ENCODE results near the gene PRKCE.

DNA sequence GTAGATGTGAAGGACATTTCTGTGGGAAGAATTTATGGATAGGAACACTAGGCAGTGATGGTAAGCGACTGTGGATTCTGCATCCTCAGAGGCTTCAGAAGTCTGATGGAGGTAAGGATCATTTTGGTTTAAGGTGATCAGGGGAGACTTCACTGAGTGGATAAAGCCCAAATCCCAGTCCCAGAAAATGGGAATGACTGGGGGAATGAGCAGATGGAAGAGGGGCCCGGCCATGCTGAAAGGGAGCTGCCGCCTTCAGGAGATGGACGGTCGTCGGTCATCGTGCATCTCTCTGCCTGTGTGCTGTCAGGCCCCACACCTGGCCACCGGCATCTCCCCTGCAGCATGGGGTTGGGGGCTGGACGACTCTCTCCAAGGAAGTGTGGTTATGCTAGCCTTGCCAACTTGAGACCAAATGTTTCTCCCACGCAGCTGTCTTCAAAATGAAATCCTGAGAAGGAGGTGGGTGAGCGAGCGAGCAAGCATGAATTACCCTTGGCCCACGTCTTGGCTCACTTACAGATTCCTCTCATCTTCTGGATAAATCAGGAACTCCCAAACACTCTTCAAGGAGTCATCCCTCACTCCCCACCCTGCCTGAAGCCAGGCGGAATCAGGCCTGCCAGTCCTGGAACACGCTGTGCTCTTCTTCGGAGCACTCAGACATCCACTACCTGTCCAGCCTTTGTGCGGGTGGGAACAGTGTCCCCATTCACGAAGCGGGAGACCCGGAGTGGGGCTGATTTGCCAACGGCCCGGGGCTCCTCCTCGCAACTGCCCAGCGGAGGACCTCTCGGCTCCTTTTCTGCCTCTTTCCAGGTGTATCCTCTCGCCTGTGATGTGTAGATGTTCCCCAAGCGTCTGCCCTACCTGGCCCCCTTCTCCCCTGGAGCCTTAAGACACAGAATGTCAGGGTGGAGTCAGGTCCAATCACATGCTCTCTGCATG, 85.6 kb downstream of the PRKCE start:
- TF ChIP-seq, protein P1, sequence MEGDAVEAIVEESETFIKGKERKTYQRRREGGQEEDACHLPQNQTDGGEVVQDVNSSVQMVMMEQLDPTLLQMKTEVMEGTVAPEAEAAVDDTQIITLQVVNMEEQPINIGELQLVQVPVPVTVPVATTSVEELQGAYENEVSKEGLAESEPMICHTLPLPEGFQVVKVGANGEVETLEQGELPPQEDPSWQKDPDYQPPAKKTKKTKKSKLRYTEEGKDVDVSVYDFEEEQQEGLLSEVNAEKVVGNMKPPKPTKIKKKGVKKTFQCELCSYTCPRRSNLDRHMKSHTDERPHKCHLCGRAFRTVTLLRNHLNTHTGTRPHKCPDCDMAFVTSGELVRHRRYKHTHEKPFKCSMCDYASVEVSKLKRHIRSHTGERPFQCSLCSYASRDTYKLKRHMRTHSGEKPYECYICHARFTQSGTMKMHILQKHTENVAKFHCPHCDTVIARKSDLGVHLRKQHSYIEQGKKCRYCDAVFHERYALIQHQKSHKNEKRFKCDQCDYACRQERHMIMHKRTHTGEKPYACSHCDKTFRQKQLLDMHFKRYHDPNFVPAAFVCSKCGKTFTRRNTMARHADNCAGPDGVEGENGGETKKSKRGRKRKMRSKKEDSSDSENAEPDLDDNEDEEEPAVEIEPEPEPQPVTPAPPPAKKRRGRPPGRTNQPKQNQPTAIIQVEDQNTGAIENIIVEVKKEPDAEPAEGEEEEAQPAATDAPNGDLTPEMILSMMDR (IDR thresholded peaks at IDR 0.05), result no peak
- no peak for TF ChIP-seq POLR2A (IDR thresholded peaks at IDR 0.05)
